ENCODE measurements around the gene ZNF200.
A peak's percentile ranks its signal among the peaks of the same experiment; 100 is the strongest.

Gene ZNF200

DNA sequence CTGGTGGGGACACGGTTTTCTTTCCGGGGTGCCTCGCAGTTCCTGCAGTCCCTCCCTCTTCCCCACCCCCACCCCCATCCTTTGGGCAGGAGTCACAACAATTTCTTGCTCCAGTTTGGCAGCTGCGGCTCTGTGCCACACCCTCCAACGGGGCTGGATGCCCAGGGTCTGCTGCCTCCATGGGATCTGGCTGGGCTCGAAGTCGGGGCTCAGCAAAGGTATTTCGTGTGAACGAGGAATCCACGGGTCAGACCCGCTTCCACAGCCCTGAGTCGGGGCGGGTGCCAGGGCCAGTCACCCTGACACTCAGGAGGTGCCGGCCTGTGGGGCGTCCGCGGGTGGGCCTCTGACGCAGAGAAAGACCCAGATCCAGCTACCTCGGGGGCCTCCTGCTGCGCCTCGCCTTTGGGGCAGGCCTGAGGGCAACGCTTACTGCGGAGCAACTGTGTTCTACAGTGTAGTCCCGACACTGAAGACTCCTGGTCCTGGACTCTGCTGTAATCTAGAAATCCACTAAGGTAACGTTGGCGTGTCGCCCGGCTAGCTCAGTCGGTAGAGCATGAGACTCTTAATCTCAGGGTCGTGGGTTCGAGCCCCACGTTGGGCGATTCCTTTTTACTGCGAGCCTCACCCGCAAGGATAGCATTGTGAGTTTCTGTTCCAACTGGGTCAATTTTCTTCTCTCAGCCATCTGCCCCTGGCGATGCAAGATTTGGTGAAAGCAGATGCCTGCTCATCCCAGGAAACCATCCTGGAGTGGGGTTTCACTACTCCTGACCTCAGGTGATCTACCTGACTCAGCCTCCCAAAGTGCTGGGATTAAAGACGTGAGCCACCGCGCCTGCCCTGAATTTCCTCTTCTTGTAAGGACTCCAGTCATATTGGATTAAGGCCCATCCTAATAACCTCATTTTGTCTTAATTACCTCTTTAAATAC, 59.5 kb downstream of the ZNF200 start:
- peak; percentile 90 for DNase-seq (ENCODE audit: low read depth, low spot score)

DNA sequence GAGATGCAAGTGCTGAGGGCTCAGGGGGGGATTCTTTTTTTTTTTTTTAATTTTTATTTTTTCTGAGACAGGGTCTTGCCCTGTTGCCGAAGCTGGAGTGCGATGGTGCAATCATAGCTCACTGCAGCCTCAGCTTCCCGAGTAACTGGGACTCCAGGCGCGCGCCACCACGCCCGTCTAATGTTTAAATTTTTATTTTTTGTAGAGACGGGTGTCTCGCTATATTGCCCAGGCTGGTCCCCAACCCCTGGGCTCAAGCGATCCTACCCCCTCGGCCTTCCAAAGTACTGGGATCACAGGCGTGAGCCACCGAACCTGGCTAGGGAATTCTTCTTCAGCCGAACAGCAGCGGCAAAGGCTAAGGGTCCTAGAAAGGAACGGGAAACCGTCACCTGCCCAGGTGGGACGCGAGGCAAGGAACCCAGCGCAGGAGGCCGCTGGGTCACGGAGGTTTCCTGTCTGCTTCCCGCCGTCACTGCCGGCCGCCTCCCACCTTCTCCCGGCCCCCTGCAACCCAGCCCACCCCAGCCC, 60.3 kb downstream of the ZNF200 start:
- no peak for DNase-seq (ENCODE audit: low read depth, low spot score)

DNA sequence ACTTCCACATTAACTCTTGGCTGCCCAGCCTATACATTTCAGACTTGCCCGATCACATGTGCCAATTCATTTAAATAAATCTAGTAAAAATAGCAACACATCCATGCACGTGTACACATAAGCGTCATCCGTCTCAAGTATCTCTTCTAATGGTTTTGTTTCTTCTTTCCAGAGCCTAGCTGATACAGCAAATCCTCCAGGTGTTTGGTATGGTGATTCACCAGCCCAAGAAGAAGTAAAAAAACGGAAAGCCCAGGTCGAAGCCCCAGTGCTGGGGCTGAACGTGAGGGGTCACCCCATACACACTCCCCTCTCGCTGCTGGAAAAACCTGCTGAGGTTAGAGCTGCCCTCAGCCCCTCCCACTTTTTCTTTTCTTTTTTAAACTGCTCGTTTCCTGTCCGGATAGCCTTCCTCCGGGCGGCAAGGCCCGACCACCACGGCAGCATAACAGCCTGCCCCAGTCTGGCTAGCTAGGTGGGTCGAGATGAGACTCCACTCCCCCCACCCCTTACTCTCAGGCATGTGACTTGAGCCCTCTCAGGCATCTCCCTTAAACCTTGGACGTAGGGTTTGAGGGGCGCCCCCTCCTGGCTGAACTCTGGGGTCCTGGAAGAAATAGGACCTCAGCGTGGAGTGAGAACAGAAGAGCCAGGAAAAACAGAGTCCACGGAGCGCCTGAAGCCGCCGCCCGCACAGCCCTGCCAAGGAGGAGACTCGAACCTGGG, 60.9 kb downstream of the ZNF200 start:
- DNase-seq (ENCODE audit: low read depth, low spot score), result peak; percentile 89
